Middle frontal gyrus (tissue), 1 donor: ENCODE data around the gene TGDS.
A peak's percentile ranks its signal among the peaks of the same experiment; 100 is the strongest.

Experiments used
- DNase-seq: peaks from one replicate; pipeline ENCODE4 v3.0.0-alpha.2; 2015; ENCODE audit warnings: low spot score; ENCODE audit errors: extremely low spot score

Gene TGDS

GRCh38 chr13:94601446-94602431, 5.8 kb upstream of the TGDS start, which contains the start of gene GPR180:
Gene GPR180 (plus strand): TSS chr13:94601857. CDS start chr13:94601928, 71 bp downstream.
- DNase-seq = peak; percentile 93

DNA sequence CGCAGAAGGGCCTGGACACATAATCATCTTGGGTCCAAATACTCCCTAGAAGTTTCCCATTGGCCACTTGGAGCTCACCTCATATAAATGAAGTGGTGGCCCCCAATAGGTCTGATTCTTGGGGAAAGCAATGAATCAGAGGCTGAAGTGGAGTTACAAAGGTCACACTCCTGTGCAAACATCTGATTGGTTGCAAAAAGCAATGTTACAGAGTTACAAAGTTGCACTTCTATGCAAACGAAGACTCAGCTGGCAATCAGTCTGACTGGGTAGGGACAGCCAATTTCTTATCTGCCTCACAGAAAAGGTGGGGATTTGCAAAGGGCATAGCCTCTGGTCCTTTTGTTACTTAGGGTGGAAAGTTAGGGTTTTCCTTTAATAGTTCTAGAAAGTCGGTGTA, 3.9 kb upstream of the TGDS start:
- no peak for DNase-seq

DNA sequence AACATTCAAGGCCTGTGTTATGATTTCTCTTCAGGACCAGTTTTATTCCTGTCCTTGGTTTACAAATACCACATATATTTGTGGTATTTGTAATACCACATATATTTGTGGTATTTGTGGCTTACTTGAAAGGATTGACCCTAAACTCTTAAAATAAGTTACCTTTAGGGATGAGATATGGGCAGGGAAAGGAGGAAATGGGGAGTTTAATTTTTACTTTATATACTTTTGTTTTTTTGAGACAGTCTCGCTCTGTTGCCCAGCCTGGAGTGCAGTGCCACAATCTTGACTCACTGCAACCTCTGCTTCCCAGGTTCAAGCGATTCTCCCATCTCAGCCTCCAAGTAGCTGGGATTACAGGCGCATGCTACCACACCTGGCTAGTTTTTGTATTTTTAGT, 2.3 kb upstream of the TGDS start:
- no peak for DNase-seq

- no peak for DNase-seq
These were observed 621 bp upstream of the TGDS start for GRCh38 chr13:94596575-94596971.

DNA sequence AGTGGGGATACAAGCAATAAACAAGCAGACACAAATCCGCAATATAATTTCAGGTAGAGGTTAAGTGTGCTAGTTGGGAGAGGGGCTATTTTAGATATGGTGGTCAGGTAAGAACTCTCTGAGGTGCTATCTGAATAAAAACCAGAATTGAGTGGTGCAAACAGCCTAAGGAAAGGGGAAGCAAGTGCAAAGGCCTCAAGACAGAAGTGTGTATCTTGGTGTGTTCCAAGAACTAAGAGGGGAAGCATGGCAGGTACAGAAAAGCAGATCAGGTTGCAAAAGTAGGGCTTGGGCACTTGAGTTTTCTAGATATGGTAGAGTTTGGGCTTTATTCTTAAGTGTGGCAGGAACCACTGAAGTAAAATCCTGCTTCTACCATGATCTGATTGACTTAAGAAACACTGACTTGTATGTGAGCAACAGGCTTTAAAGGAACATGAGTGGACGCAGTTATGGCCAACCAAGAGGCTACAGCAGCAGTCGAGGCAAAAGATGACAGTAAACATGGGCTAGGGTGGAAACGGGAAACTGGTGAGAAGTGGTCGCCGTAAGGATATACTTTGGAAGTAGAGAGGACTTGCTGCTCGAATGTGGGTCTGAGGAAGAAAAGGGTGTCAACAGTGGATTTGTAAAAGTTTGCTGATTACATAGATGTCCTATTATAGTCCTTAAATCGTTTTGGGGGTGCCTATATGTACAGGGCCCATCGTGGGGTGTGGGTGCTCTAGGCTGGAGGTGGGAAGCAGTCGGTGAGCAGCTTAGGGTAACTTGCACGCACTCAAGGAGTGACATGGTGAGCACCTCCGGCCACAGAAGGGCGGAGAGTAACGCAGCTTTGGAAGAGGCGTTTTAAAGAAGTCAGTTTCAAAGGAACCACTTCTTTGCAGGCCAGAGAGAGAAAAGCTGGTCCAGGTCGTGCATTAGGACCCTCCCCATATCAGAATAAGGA, 677 bp downstream of the TGDS start:
- DNase-seq = no peak

- DNase-seq = no peak
These were observed 5.2 kb downstream of the TGDS start for GRCh38 chr13:94590744-94591143.

DNA sequence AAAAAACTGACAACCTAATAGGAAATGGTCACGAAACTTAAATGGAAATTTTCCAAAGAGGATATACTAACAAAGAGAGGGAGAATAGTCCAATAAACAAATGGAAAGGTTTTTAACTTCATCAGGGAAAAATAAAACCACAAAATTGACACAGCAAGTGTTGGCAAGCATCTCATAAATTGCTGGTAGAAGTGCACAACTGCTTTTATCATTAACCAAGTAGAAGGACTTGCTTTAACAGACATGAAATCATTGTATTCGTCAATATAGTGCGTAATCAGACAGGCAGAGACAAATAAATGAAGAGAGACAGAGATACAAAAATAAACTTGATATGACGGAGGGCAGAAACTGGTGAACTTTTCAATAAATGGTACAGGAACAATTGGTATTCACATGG, 7.4 kb downstream of the TGDS start:
- no peak for DNase-seq

- no peak for DNase-seq
These were observed 9.6 kb downstream of the TGDS start for GRCh38 chr13:94586371-94586770.

GRCh38 chr13:94585543-94586101, 10.3 kb downstream of the TGDS start:
- DNase-seq = no peak

DNA sequence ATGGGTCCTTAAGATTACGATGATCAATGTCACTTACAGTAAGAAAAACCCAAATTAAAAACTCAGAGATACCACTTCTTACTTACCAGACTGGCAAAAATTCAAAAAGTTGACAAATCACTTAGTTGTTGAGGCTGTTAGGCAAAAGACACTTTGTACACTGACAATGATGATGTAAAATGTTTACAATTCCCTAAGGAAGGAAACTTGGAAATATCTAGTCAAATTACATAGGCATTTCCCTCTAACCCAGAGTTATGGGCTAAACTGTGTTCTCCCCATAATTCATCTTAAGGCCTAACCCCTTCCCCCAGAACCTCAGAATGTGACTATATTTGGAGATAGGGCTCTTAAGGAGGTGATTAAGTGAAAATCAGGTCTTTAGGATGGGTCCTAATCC, 12.0 kb downstream of the TGDS start:
- no peak for DNase-seq

GRCh38 chr13:94579063-94579462, 16.9 kb downstream of the TGDS start:
- DNase-seq = no peak

DNA sequence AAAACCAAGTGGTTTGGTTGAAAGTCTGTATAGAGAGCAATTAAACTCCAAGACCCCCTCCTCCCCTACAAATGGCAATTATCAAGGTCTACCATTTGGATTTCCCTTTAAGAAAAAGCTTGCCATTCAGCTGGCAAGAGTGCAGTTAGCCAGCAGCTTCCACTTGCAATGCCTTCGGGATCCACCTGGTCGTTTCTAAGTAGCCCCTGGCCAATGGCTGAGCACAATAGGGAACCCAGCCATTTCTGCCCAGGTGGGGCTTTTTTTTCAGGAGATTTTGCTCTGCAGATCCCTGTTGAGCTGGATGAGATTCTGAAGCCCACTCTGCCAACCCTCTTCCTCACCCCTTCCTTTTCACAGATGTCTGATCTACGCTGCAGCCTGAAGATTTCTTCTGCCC, 26.3 kb downstream of the TGDS start:
- DNase-seq = no peak

DNA sequence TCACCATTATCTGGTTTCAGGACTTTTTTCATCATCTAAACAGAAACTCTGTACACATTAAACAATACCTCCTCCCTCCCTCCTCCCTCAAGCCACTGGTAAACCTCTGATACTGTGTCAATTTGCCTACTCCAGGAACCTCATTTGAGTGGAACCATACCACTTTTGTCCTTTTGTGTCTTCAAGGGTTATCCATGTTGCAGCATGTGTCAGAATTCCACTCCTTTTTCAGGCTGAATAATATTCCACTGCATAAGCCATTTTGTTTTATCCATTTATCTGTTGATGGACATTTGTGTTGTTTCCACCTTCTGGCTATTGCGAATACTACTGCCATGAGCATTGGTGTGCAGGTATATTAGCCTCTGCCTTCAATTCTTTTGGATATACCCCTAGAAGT, 27.5 kb downstream of the TGDS start:
- no peak for DNase-seq

DNA sequence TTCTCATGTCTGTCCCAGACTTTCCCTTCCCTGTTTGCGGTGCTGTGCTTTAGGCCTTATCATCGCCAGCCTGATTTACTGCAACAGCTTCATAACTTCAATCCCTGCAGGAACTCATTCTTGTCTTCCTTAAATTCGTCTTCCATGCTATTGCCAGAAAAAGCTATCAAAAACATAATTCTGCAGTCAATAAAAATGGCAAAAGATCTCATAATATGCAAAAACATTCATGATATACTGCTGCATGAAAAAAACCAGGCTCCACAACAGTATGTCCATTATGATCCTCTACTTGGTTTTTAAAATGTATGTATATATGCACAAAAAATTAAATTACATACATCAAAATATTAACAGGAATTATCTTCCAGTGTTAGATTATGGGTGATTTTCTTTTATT, 28.4 kb downstream of the TGDS start:
- DNase-seq = no peak

- no peak for DNase-seq
These were observed 34.8 kb downstream of the TGDS start for GRCh38 chr13:94561126-94561525.

GRCh38 chr13:94560116-94560515, 35.8 kb downstream of the TGDS start:
- DNase-seq = no peak

DNA sequence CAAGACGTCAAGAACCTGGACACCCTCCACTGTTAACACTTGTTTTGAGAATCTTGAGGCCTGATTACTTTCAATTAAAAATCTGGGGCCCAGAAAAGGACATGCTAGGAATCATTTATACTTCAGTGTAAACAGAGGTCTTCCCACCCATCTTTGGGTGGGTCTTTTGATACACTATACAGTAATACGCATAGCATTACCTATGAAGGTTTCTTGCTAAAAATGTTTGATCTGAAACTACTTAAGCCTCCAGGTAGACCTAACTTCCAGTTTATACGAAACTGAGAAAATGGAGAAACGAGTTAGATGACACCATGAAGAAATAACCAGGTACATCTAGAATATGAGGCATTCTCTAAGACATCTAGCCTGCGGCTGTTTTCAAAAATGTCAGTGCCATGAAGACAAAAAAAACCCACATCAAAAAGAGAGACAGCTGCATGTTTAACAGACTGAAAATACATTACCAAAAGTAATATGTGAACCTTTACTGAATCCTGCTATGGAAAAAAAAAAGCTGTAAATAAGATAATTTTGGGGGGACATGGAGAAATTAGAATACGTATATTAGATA, 36.6 kb downstream of the TGDS start:
- DNase-seq = no peak

DNA sequence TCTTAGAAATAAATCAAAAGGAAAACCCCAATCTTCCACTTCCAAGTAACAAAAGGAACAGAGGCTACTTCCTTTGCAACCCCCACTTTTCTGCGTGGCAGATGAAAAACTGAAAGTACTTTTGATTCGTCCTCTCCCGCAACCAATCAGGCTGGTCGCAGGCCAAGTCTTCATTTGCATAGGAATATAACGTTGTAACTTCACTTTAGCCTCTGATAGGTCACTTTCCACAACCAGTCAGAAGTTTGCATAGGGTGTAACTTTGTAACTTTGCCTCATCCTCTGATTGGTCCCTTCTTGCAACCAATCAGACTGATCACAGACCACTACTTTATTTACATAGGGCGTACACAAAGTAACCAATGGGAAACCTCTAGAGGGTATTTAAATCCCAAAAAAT, 37.2 kb downstream of the TGDS start:
- DNase-seq = no peak

GRCh38 chr13:94557684-94558235, 38.2 kb downstream of the TGDS start:
- DNase-seq = no peak

GRCh38 chr13:94556621-94557020, 39.3 kb downstream of the TGDS start:
- no peak for DNase-seq

DNA sequence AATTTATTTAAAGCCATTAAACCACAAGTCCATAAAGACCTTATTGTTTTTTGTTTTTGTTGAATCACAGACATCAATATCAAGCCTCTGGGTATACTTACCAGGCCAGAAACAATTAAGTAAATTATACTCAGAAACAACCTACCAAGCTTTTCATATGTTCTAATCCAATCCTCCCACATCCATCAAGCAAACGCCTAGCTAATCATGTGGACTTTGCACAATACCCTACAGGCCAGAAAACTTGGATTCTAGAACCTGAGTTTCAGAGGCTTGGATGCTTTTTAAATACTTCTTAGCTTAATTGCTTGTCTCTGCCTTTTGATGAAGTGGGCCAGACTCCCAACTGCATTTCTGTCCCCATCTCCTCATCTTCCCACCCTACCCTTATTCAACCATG, 39.9 kb downstream of the TGDS start:
- no peak for DNase-seq
